B cell (primary cell): Measurements from ENCODE around the gene AOPEP. TPM values are rescaled to one million over a fixed set of nuclear protein-coding genes. Genes with fewer than 3 reads are reported as not detected.

Experiments
- ATAC-seq: fragments of 200-7000 bp; cut with Tn5 transposase; one replicate; pipeline ENCODE4 v1.10.0; 2021; ENCODE audit warnings: low read depth, mild to moderate bottlenecking, moderate number of reproducible peaks, moderate library complexity
- CTCF ChIA-PET: fragments of 350-600 bp; sonication (Branson Sonifier 250); formaldehyde crosslinking; loops from one replicate; lab custom pipeline; 2021; ENCODE audit warnings: antibody characterized with exemption, inconsistent platforms; lab: Charles Lee
- POLR2A ChIA-PET: fragments of 350-600 bp; sonication (Branson Sonifier 250); formaldehyde crosslinking; loops from one replicate; lab custom pipeline; 2021; ENCODE audit warnings: antibody characterized with exemption; lab: Charles Lee
- DNase-seq: peaks from one replicate; pipeline ENCODE4 v3.0.0; 2013
- H2AFZ ChIP-seq: 2 replicates; pipeline ENCODE4 v1.6.1; 2012; ENCODE audit warnings: mild to moderate bottlenecking, low read depth, low read length; ENCODE audit not compliant: insufficient read depth, poor library complexity, severe bottlenecking
- H3K27ac ChIP-seq, 2 donors: 1 replicate in 1 of 2; 2 replicates in 1 of 2; pipeline ENCODE4 v1.5.1; 2012 to 2013; ENCODE audit warnings: low read length in 2 of 2, mild to moderate bottlenecking in 2 of 2, moderate library complexity in 1 of 2
- H3K27me3 ChIP-seq, 4 experiments: fragments of 200-600 bp in 1 of 4; sonication (generic) in 1 of 4; replicated peaks in 1 of 4; 1 replicate in 2 of 4; 2 replicates in 2 of 4; pipeline versions ENCODE4 v1.6.1 to v1.7.0; 2013 to 2016; ENCODE audit warnings: low read length in 3 of 4, mild to moderate bottlenecking in 2 of 4, mixed read lengths in 1 of 4, moderate library complexity in 1 of 4; ENCODE audit not compliant: insufficient read depth in 4 of 4, control insufficient read depth in 3 of 4; ENCODE audit errors: control extremely low read depth in 1 of 4
- H3K36me3 ChIP-seq, 2 experiments: replicated peaks in 1 of 2; 1 replicate in 1 of 2; 2 replicates in 1 of 2; pipeline versions ENCODE4 v1.6.1 to v1.7.1; 2013; ENCODE audit warnings: low read length in 1 of 2; ENCODE audit not compliant: insufficient read depth in 2 of 2, control insufficient read depth in 1 of 2; ENCODE audit errors: control extremely low read depth in 1 of 2, extremely low read depth in 1 of 2
- H3K4me1 ChIP-seq, 2 donors: fragments of 200-600 bp in 1 of 2; sonication (generic) in 1 of 2; 1 replicate in 1 of 2; 2 replicates in 1 of 2; pipeline versions ENCODE4 v1.5.1 to v1.6.1; 2013 to 2017; ENCODE audit warnings: low read length in 2 of 2; ENCODE audit not compliant: control insufficient read depth in 2 of 2, insufficient read depth in 2 of 2
- H3K4me2 ChIP-seq: replicated peaks from 2 replicates; pipeline ENCODE3; 2012; ENCODE audit warnings: mild to moderate bottlenecking, low read depth, low read length; ENCODE audit not compliant: poor library complexity, severe bottlenecking
- H3K4me3 ChIP-seq, 5 experiments: fragments of 200-600 bp in 1 of 5; sonication (generic) in 1 of 5; 1 replicate in 3 of 5; 2 replicates in 2 of 5; pipeline versions ENCODE4 v1.5.1 to v1.7.0; 2011 to 2016; ENCODE audit warnings: low read length in 4 of 5, mild to moderate bottlenecking in 4 of 5, low read depth in 2 of 5, control low read depth in 1 of 5, moderate library complexity in 1 of 5; ENCODE audit not compliant: insufficient read depth in 1 of 5; ENCODE audit errors: control extremely low read depth in 1 of 5, extremely low read depth in 1 of 5
- H3K79me2 ChIP-seq: fragments of 200-600 bp; sonication (generic); one replicate; pipeline ENCODE4 v1.6.0; 2016; ENCODE audit warnings: low read length; ENCODE audit not compliant: control insufficient read depth, insufficient read depth
- H3K9ac ChIP-seq: fragments of 200-600 bp; sonication (generic); 2 replicates; pipeline ENCODE4 v1.6.1; 2017; ENCODE audit warnings: mild to moderate bottlenecking, low read length, moderate library complexity
- H3K9me3 ChIP-seq, 3 donors: one replicate each; pipeline versions ENCODE4 v1.6.1 to v1.7.1; 2013; ENCODE audit warnings: low read length in 2 of 3; ENCODE audit not compliant: control insufficient read depth in 2 of 3, insufficient read depth in 1 of 3; ENCODE audit errors: control extremely low read depth in 1 of 3
- H4K20me1 ChIP-seq: 2 replicates; pipeline ENCODE4 v1.6.0; 2012; ENCODE audit warnings: mild to moderate bottlenecking, low read length; ENCODE audit not compliant: insufficient read depth, control insufficient read depth, poor library complexity, severe bottlenecking
- H3K27ac Mint-ChIP-seq: one replicate; pipeline ENCODE4 v1.8.0; 2021; ENCODE audit warnings: mixed read lengths
- H3K27me3 Mint-ChIP-seq: one replicate; pipeline ENCODE4 v1.8.0; 2021; ENCODE audit warnings: mixed read lengths
- H3K4me1 Mint-ChIP-seq: one replicate; pipeline ENCODE4 v1.8.0; 2021; ENCODE audit warnings: mixed read lengths
- H3K4me3 Mint-ChIP-seq: one replicate; pipeline ENCODE4 v1.8.0; 2021; ENCODE audit warnings: mixed read lengths
- H3K9me3 Mint-ChIP-seq: one replicate; pipeline ENCODE4 v1.8.0; 2022; ENCODE audit warnings: mixed read lengths; ENCODE audit not compliant: insufficient read depth
- CTCF ChIP-seq: fragments of 200-600 bp; IDR thresholded peaks from one replicate; pipeline ENCODE4 v1.8.0; 2022; ENCODE audit warnings: antibody characterized with exemption, mild to moderate bottlenecking
- EZH2 ChIP-seq: IDR thresholded peaks from 2 replicates; pipeline ENCODE4 v1.6.1; 2012; ENCODE audit warnings: borderline replicate concordance, low read depth, mild to moderate bottlenecking, moderate library complexity, low read length; ENCODE audit not compliant: insufficient read depth, poor library complexity, severe bottlenecking
- WGBS: methylation state at CpG from one replicate; pipeline ENCODE4 v1.1.5; 2013; ENCODE audit warnings: missing lambda C conversion rate; ENCODE audit not compliant: insufficient coverage; 5-methylcytosine and 5-hydroxymethylcytosine counted together
- intact Hi-C: fragments of 100-400 bp; cut with micrococcal nuclease; formaldehyde crosslinking; loops from one replicate; pipeline ENCODE4 v1.10.0; 2022
- polyA plus RNA-seq: library from polyadenylated mRNA; depleted of rRNA; stranded (reverse); fragments of >200 nt; gene quantifications from 2 replicates; pipeline ENCODE4 v1.2.3, GENCODE V29; 2012
- total RNA-seq, 2 donors: library from RNA; stranded (reverse); fragments of 120-200 nt in 1 of 2; gene quantifications; 1 replicate in 1 of 2; 2 replicates in 1 of 2; pipeline versions ENCODE4 v1.2.3 to v1.2.4, GENCODE V29; 2013 to 2022

The AOPEP gene
- total and polyA plus RNA-seq, 2 donors (not counting 1 experiment from before 2014, with no cell fraction given) = 5.1 to 35.8 TPM

GRCh38 chr9:95116808-95117204, 390.3 kb downstream of the AOPEP start:
- no peak for ATAC-seq
- Histone ChIP-seq H3K27ac (no peak overlapping the region), H3K27me3 (no peaks in the 10 kb centered on the region), H3K79me2 (no peaks in the 10 kb centered on the region), H3K4me3 (no peak overlapping the region), H3K9me3 (no peaks in the 10 kb centered on the region), H3K4me2 (no peak overlapping the region), H4K20me1 (no peaks in the 10 kb centered on the region), H3K4me1 (no peaks in the 10 kb centered on the region), H3K9ac (no peak overlapping the region), H3K36me3 (no peaks in the 10 kb centered on the region), H2AFZ (no peak overlapping the region)
- TF ChIP-seq CTCF (no peak), EZH2 (no peak)
- no peaks in the 10 kb centered on the region for H3K9me3 Mint-ChIP-seq
- intact Hi-C loops = no loop called here
- ChIA-PET CTCF (interaction anchor here (1.1 to 3.5 kb wide), 2 partner anchors 11 to 14 kb away, joined by 3 to 11 read pairs; no protein-coding TSS in a partner anchor), POLR2A (no interaction called here)
- DNase-seq = no peak
- H3K4me1 Mint-ChIP-seq = no peaks in the 10 kb centered on the region
- no peak overlapping the region for H3K4me3 Mint-ChIP-seq
- H3K27me3 Mint-ChIP-seq = no peaks in the 10 kb centered on the region
- no peak overlapping the region for H3K27ac Mint-ChIP-seq
- WGBS = no CpG with 5 or more reads among the region's 1 CpG

- ChIA-PET CTCF (interaction anchor here (1.9 kb wide), 1 partner anchor 9 kb away, joined by 10 read pairs; no protein-coding TSS in a partner anchor), POLR2A (no interaction called here)
- TF ChIP-seq CTCF = no peak
- TF ChIP-seq EZH2 = no peak
- no peak overlapping the region for H3K27ac ChIP-seq
- ATAC-seq = no peak
- intact Hi-C loops = no loop called here
- Mint-ChIP-seq H3K9me3 (no peaks in the 10 kb centered on the region), H3K4me3 (no peak overlapping the region), H3K27me3 (no peaks in the 10 kb centered on the region), H3K27ac (no peak overlapping the region), H3K4me1 (no peaks in the 10 kb centered on the region)
- H3K27me3 ChIP-seq = no peaks in the 10 kb centered on the region
- no peaks in the 10 kb centered on the region for H3K4me1 ChIP-seq
- H3K4me2 ChIP-seq = no peak overlapping the region
- H2AFZ ChIP-seq = no peak overlapping the region
- H3K36me3 ChIP-seq = no peaks in the 10 kb centered on the region
- WGBS = 100% methylated on average over 4 of the region's 4 CpGs
- no peaks in the 10 kb centered on the region for H3K9me3 ChIP-seq
- no peaks in the 10 kb centered on the region for H4K20me1 ChIP-seq
- DNase-seq = no peak
- no peak overlapping the region for H3K9ac ChIP-seq
- H3K4me3 ChIP-seq = no peak overlapping the region
- H3K79me2 ChIP-seq = no peaks in the 10 kb centered on the region
Measured at GRCh38 chr9:95118596-95118995, 392.1 kb downstream of the AOPEP start.
